Neural crest cell (in vitro differentiated cells): ENCODE measurements around the gene PTPRR. TPM values are rescaled to one million over a fixed set of nuclear protein-coding genes. Genes with fewer than 3 reads are reported as not detected.

Experiments used
- DNase-seq: peaks from one replicate; pipeline ENCODE4 v3.0.0; 2021; ENCODE audit warnings: low read depth, mixed read lengths, low spot score
- H3K27ac Mint-ChIP-seq: one replicate; pipeline ENCODE4 v1.8.0; 2021; ENCODE audit warnings: mild to moderate bottlenecking, mixed read lengths; ENCODE audit not compliant: unreplicated experiment
- H3K27me3 Mint-ChIP-seq: 2 replicates; pipeline ENCODE4 v1.8.0; 2021; ENCODE audit warnings: low read depth, mild to moderate bottlenecking, mixed read lengths
- H3K36me3 Mint-ChIP-seq: 2 replicates; pipeline ENCODE4 v1.8.0; 2021; ENCODE audit warnings: low read depth, mild to moderate bottlenecking, mixed read lengths
- H3K4me1 Mint-ChIP-seq: 2 replicates; pipeline ENCODE4 v1.8.0; 2021; ENCODE audit warnings: mixed read lengths
- H3K4me3 Mint-ChIP-seq: one replicate; pipeline ENCODE4 v1.8.0; 2021; ENCODE audit warnings: mild to moderate bottlenecking, mixed read lengths
- H3K9me3 Mint-ChIP-seq: 2 replicates; pipeline ENCODE4 v1.8.0; 2021; ENCODE audit warnings: mixed read lengths
- CTCF ChIP-seq: fragments of 200-600 bp; sonication (generic); conservative IDR thresholded peaks from 2 replicates; pipeline ENCODE4 v1.5.0; 2021; ENCODE audit warnings: antibody characterized with exemption, mild to moderate bottlenecking
- total RNA-seq: library from RNA; stranded (reverse); gene quantifications from 2 replicates; pipeline ENCODE4 v1.2.1, GENCODE V29; 2021

Gene PTPRR
- total RNA-seq, 1 donor from 2014 or later = 0.61 TPM

- peaks cover 9% of the 10 kb centered on the region for H3K4me1 Mint-ChIP-seq
- TF ChIP-seq CTCF = no peak
- no peak for DNase-seq
- H3K27me3 Mint-ChIP-seq = no peaks in the 10 kb centered on the region
- H3K4me3 Mint-ChIP-seq = no peak overlapping the region
- H3K36me3 Mint-ChIP-seq = no peaks in the 10 kb centered on the region
- no peak overlapping the region for H3K27ac Mint-ChIP-seq
- H3K9me3 Mint-ChIP-seq = no peaks in the 10 kb centered on the region
These were observed 229.4 kb downstream of the PTPRR start for GRCh38 chr12:70691018-70691672.

GRCh38 chr12:70686907-70687306 is 233.6 kb downstream of the PTPRR start:
- Mint-ChIP-seq H3K36me3 (no peaks in the 10 kb centered on the region), H3K9me3 (no peaks in the 10 kb centered on the region), H3K27ac (no peak overlapping the region), H3K27me3 (no peaks in the 10 kb centered on the region), H3K4me1 (peaks cover 9% of the 10 kb centered on the region), H3K4me3 (no peak overlapping the region)
- TF ChIP-seq CTCF = no peak
- DNase-seq = no peak

GRCh38 chr12:70686299-70686698 is 234.2 kb downstream of the PTPRR start:
- peaks cover 4% of the 10 kb centered on the region for H3K4me1 Mint-ChIP-seq
- DNase-seq = no peak
- no peaks in the 10 kb centered on the region for H3K9me3 Mint-ChIP-seq
- no peak overlapping the region for H3K27ac Mint-ChIP-seq
- TF ChIP-seq CTCF = no peak
- no peaks in the 10 kb centered on the region for H3K27me3 Mint-ChIP-seq
- H3K36me3 Mint-ChIP-seq = no peaks in the 10 kb centered on the region
- H3K4me3 Mint-ChIP-seq = no peak overlapping the region

- no peaks in the 10 kb centered on the region for H3K27me3 Mint-ChIP-seq
- H3K36me3 Mint-ChIP-seq = no peaks in the 10 kb centered on the region
- H3K9me3 Mint-ChIP-seq = peaks cover 2% of the 10 kb centered on the region
- no peak overlapping the region for H3K4me3 Mint-ChIP-seq
- no peaks in the 10 kb centered on the region for H3K4me1 Mint-ChIP-seq
- no peak for TF ChIP-seq CTCF
- no peak for DNase-seq
- no peak overlapping the region for H3K27ac Mint-ChIP-seq
These were observed 236.6 kb downstream of the PTPRR start for GRCh38 chr12:70683976-70684375.

- DNase-seq = no peak
- no peaks in the 10 kb centered on the region for H3K36me3 Mint-ChIP-seq
- H3K4me1 Mint-ChIP-seq = no peaks in the 10 kb centered on the region
- H3K9me3 Mint-ChIP-seq = no peaks in the 10 kb centered on the region
- no peaks in the 10 kb centered on the region for H3K27me3 Mint-ChIP-seq
- no peak overlapping the region for H3K27ac Mint-ChIP-seq
- no peak for TF ChIP-seq CTCF
- no peak overlapping the region for H3K4me3 Mint-ChIP-seq
These were observed 248.8 kb downstream of the PTPRR start for GRCh38 chr12:70671698-70672097.
